Stimulated activated CD8-positive, alpha-beta memory T cell treated with anti-CD3 and anti-CD28 coated beads, Interleukin-12 subunit alpha, Interleukin-12 subunit beta, amount 100 ng/mL, for 1 hour (primary cell): Measurements from ENCODE around the gene GLT8D1.
A peak's percentile ranks its signal among the peaks of the same experiment; 100 is the strongest.

Source experiments
- DNase-seq: peaks from one replicate; pipeline ENCODE4 v3.0.0-alpha.2; 2020; ENCODE audit warnings: low read depth

GLT8D1 gene

GRCh38 chr3:52712291-52713212 is 7.0 kb upstream of the GLT8D1 start:
- DNase-seq: no peak

- no peak for DNase-seq
Measured at GRCh38 chr3:52710512-52710911, 4.9 kb upstream of the GLT8D1 start.

- no peak for DNase-seq
Measured at GRCh38 chr3:52707585-52707984, 2.0 kb upstream of the GLT8D1 start.

- no peak for DNase-seq
Measured at GRCh38 chr3:52705438-52705687, 228 bp downstream of the GLT8D1 start.

GRCh38 chr3:52704611-52705437 is 767 bp downstream of the GLT8D1 start:
- DNase-seq: no peak

- DNase-seq: no peak
Measured at GRCh38 chr3:52703341-52703740, 2.2 kb downstream of the GLT8D1 start.

- DNase-seq: no peak
Measured at GRCh38 chr3:52697632-52697965, 8.0 kb downstream of the GLT8D1 start.

- DNase-seq: no peak
Measured at GRCh38 chr3:52696830-52697631, 8.6 kb downstream of the GLT8D1 start.

- no peak for DNase-seq
Measured at GRCh38 chr3:52695798-52696671, 9.6 kb downstream of the GLT8D1 start.

GRCh38 chr3:52694528-52695189 is 10.9 kb downstream of the GLT8D1 start:
- no peak for DNase-seq

GRCh38 chr3:52693071-52693470 is 12.5 kb downstream of the GLT8D1 start:
- no peak for DNase-seq

- no peak for DNase-seq
Measured at GRCh38 chr3:52690560-52690959, 15.0 kb downstream of the GLT8D1 start.

GRCh38 chr3:52689151-52689550 is 16.4 kb downstream of the GLT8D1 start:
- DNase-seq: no peak

GRCh38 chr3:52688266-52688665 is 17.3 kb downstream of the GLT8D1 start:
- no peak for DNase-seq

GRCh38 chr3:52685709-52686691 is 19.6 kb downstream of the GLT8D1 start, which contains the start of the genes GNL3 and PBRM1:
TSS of gene GNL3 (plus strand) at chr3:52686032. CDS start at chr3:52686093, 61 bp downstream.
TSS of gene PBRM1 (minus strand) at chr3:52685913.
- DNase-seq: peak; percentile 86

GRCh38 chr3:52685285-52685708 is 20.3 kb downstream of the GLT8D1 start:
- peak; percentile 48 for DNase-seq

GRCh38 chr3:52684184-52684583 is 21.4 kb downstream of the GLT8D1 start:
- DNase-seq: no peak

GRCh38 chr3:52683611-52684010 is 22.0 kb downstream of the GLT8D1 start:
- no peak for DNase-seq

- no peak for DNase-seq
Measured at GRCh38 chr3:52682016-52682415, 23.6 kb downstream of the GLT8D1 start.

- DNase-seq: no peak
Measured at GRCh38 chr3:52681596-52681995, 24.0 kb downstream of the GLT8D1 start.
